GM18520 (cell line): ENCODE data around the gene GCDH.
"Not testable (repeated sequence)": the region's sequence is repeated elsewhere in the genome, so short reads cannot be mapped to it uniquely, and the experiment has no call there.

Source experiments
- ATAC-seq: cut with Tn5 transposase; IDR thresholded peaks from one replicate; pipeline ENCODE4 v1.9.1; 2021; ENCODE audit not compliant: unreplicated experiment

Gene GCDH

GRCh38 chr19:12890787-12891552, at the start of gene GCDH:
TSS of gene GCDH (plus strand) at chr19:12891160. CDS start at chr19:12891305, 145 bp downstream.
- ATAC-seq: peak; percentile 83

- ATAC-seq: no peak
These were observed 48.4 kb upstream of the GCDH start for GRCh38 chr19:12842511-12842910.

- ATAC-seq: no peak
These were observed 47.6 kb upstream of the GCDH start for GRCh38 chr19:12843328-12843727.

GRCh38 chr19:12843999-12844732, 46.8 kb upstream of the GCDH start:
- no peak for ATAC-seq

GRCh38 chr19:12846613-12847012, 44.3 kb upstream of the GCDH start:
- not testable (repeated sequence) for ATAC-seq

DNA sequence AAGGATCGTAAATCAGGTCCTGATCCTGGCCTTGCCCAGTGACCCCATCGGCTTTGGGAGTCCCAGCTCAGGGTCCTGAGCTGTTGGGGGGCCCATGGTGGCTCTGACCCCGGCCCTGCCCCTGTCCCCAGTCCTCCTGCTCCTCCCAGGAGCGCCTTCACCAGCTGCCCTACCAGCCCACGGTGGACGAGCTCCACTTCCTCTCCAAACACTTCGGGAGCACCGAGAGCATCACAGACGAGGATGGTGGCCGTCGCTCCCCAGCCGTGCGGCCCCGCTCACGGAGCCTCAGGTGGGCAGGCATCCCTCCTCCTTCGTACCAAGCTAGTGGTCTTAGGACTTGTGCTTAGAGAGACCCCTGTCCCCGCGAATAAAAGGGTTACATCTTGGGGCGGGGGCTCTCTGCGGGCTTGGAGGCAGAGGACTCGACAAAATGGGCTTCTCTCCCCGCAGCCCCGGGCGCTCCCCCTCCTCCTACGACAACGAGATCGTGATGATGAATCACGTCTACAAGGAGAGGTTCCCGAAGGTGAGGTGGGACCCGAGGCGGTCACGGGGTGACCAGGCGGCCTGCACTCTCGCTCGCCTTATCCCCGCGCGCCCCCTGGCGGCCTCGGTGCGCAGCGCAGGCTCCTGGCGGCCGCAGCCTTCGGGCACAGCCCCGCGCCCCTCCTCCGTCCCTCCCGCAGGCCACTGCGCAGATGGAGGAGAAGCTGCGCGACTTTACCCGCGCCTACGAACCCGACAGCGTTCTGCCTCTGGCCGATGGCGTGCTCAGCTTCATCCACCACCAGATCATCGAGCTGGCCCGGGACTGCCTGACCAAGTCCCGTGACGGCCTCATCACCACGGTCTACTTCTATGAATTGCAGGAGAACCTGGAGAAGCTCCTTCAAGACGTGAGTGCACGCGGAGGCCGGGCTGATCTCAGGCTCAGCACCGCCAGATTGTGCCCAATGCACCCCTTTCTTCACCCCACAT, 43.5 kb upstream of the GCDH start:
- no peak for ATAC-seq

GRCh38 chr19:12856653-12857052, 34.3 kb upstream of the GCDH start:
- no peak for ATAC-seq

- ATAC-seq: no peak
These were observed 32.7 kb upstream of the GCDH start for GRCh38 chr19:12858041-12858928.

GRCh38 chr19:12859546-12859945, 31.4 kb upstream of the GCDH start:
- ATAC-seq: no peak

DNA sequence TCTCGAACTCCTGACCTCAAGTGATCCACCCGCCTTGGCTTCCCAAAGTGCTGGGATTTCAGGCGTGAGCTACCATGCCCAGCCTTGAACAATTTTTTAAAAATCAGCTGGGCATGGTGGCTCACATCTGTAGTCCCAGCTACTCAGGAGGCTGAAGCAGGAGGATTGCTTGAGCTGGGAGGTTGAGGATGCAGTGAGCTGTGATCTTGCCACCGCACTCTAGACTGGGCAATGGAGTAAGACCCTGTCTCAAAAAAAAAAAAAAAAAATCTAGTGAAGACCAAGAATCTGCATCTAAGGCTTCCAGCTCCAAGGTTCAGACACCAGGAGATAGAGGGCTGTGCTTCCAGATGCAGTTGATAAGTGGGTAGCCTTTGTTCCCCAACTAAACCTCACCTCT, 26.8 kb upstream of the GCDH start:
- ATAC-seq: no peak

DNA sequence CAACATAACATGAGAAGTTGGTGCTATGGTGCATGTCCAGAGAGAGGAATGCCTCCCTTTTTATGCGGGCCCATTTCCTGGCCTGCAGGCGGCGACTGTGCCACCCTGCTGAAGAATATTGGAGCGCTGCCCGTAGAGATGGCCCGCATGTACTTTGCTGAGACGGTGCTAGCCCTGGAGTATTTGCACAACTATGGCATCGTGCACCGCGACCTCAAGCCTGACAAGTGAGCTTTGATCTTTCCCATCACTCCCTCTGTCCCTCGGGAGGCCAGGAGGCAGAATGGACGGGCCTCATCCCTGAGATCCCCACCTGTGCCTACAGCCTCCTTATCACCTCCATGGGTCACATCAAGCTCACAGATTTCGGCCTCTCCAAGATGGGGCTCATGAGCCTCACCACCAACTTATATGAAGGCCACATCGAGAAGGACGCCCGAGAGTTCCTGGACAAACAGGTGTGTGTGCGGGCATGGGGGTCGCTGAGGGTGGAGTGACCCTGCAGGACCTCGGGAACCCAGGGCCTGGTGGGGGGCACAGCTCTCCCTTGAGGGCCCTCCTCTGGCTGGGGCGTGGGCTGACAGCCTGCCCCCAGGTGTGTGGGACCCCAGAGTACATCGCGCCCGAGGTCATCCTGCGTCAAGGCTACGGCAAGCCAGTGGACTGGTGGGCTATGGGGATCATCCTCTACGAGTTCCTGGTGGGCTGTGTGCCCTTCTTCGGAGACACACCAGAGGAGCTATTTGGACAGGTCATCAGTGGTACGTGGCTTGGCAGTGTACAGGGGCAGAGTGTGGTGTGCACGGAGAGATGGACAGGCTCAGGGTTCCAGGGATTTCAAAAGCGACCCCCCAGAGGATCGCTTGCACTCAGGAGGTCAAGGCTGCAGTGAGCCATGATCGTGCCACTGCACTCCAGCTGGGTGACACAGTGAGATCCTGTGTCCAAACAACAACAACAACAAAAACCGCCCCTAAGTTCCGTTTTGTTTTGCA, 25.9 kb upstream of the GCDH start:
- no peak for ATAC-seq

DNA sequence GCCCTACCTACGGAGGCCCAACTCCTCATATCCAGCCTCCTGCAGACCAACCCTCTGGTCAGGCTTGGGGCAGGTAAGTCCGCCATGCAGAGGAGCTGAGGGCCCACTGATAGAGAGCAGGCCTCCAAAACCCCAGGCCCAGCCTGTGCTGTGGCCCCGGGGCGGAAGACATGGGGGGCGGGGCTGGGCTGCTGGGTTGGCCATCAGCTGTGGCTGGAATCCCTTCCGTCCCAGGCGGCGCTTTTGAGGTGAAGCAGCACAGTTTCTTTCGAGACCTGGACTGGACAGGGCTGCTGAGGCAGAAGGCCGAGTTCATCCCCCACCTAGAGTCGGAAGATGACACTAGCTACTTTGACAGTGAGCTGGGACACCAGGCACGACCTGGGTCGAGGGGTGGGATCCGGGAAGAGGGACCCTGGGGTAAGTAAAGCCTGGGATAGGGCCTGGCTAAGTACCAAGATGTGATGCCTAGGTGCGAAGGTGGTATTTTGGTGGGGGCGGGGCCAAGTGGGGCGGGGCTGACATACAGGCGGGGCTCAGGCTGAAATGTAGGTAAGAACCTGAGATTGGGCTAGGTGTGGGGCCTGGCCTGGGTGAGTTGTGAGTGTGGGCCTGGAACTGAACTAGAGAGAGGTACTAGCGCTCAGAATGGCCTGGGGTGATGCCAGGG, 25.1 kb upstream of the GCDH start:
- ATAC-seq: no peak

DNA sequence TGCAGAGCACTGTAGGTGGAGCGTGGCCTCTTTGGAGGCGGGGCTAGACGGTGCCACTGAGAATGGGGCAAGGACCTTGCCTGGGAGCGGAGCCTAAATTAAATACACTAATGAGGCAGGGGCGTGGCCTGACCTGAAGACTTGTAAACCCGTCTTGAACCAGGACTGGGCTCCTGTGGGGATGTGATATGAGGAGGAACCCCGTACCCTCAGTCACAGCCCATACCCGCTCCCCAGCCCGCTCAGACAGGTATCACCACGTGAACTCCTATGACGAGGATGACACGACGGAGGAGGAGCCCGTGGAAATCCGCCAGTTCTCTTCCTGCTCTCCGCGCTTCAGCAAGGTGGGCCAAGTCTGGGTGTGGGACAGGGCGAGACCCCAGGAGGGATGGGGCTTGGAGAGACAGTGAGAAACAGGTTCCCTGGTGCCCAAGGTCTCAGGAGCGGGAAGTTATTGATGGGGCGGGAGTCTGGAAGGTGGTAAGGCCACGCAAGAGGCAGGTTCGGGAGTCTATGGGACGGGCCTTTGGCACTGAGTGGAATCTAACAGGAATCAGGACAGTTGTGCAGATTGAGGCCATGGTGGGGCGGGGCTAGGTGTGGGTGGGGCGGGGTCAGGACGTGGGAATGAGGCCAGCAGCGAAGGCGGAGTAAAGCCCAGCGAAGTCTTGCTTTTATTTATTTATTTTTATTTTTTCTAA, 24.4 kb upstream of the GCDH start:
- ATAC-seq: no peak

DNA sequence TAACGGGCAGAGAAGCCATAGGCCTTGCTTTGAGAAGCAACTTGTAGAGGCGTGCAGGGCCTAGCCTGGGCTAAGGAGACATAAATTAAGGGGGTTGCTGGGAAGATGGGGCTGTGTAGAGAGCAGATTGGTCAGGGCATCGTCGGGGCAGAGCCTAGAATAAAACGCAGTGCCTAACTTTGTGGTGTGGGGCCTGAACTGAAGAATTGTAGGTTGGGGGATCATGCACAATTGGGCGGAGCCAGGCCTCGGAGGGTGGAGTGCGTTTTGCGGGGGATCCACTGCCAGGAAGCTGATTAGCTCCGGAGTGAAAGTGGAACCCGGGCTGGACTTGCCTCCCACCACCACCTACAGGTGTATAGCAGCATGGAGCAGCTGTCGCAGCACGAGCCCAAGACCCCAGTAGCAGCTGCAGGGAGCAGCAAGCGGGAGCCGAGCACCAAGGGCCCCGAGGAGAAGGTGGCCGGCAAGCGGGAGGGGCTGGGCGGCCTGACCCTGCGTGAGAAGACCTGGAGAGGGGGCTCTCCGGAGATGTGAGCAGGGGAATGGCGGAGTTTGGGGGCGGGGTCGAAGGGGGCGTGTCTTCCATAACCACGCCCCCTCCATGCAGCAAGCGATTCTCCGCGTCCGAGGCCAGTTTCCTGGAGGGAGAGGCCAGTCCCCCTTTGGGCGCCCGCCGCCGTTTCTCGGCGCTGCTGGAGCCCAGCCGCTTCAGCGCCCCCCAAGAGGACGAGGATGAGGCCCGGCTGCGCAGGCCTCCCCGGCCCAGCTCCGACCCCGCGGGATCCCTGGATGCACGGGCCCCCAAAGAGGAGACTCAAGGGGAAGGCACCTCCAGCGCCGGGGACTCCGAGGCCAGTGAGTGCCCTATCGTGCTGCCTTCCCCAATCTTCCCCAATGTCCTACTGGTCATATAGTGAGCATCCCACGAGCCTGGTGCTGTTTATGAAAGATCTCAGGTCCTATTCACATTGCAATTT, 23.6 kb upstream of the GCDH start:
- ATAC-seq: no peak

DNA sequence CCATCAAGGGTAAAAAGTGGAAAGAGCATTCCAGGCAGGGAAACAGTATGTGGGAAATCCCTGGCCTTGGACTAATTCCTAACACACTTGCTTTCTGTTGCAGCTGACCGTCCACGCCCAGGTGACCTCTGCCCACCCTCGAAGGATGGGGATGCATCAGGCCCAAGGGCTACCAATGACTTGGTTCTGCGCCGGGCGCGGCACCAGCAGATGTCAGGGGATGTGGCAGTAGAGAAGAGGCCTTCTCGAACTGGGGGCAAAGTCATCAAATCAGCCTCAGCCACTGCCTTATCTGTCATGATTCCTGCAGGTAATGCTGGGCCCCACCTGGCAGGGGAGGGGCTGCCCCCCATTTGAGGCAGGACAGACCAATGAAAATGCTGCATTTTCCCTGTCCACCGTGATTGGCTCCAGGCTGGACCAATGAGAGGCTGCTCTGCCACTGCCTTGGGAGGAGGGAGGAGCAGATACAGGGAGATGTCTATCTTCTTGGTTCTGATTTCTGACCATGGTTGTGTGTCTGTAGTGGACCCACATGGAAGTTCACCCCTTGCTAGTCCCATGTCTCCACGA, 22.3 kb upstream of the GCDH start:
- ATAC-seq: no peak

DNA sequence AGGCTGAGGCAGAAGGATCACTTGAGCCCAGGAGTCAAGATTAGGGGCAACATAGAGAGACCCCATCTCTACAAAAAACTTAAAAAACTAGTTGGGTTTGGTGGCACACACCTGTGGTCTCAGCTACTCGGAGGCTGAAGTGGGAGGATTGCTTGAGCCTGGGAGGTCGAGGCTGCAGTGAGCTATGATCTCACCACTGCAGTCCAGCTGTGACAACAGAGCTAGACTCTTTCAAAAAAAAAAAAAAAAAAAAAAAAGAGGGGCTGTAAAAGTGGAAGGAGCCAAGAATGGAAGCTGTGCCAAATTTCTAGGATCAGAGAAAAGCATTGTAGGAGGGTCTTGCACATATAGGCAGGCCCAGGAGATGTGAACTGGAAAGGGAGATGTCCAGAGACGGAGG, 19.3 kb upstream of the GCDH start:
- ATAC-seq: no peak
